Measurements from ENCODE around the gene MPDZ. TPM values are rescaled to one million over a fixed set of nuclear protein-coding genes. Genes with fewer than 3 reads are reported as not detected.

MPDZ gene
- total and polyA plus RNA-seq, 4 donors = 19.3 to 113 (median 62.8) TPM

GRCh38 chr9:13163946-13164345, 115.5 kb downstream of the MPDZ start:
- H3K9me3 ChIP-seq (ENCODE audit: control insufficient read depth, low read length) = no peaks in the 10 kb centered on the region
- ATAC-seq (ENCODE audit: low FRiP score) = no peak
- intact Hi-C loops (cut with DNase I) = no loop called here
- H3K4me3 ChIP-seq (ENCODE audit: low read length in 2 of 2) = no peak overlapping the region
- H3K4me1 ChIP-seq (ENCODE audit: control insufficient read depth in 1 of 2, insufficient read depth in 2 of 2, low read length in 2 of 2) = no peaks in the 10 kb centered on the region
- H3K36me3 ChIP-seq (ENCODE audit: control insufficient read depth in 1 of 2, insufficient read depth in 2 of 2, low read length in 1 of 2) = peaks cover 0 to 4% of the 10 kb centered on the region in 2 donors
- H3K27ac ChIP-seq (ENCODE audit: low read depth in 1 of 2, low read length in 2 of 2) = no peak overlapping the region
- no peaks in the 10 kb centered on the region for H3K27me3 ChIP-seq (ENCODE audit: control insufficient read depth in 1 of 2, insufficient read depth in 2 of 2, low read length in 1 of 2)
- DNase-seq = no peak
- WGBS, 2 donors = 96 to 97% methylated on average over 2 of the region's 2 CpGs

- H3K36me3 ChIP-seq (ENCODE audit: control insufficient read depth in 1 of 2, insufficient read depth in 2 of 2, low read length in 1 of 2) = peaks cover 3 to 4% of the 10 kb centered on the region in 2 donors
- H3K4me3 ChIP-seq (ENCODE audit: low read length in 2 of 2) = no peak overlapping the region
- no peak overlapping the region for H3K27ac ChIP-seq (ENCODE audit: low read depth in 1 of 2, low read length in 2 of 2)
- no peak for DNase-seq
- intact Hi-C loops (cut with DNase I) = no loop called here
- ATAC-seq (ENCODE audit: low FRiP score) = no peak
- WGBS, 2 donors = 78 to 79% methylated on average over 2 of the region's 2 CpGs
- H3K9me3 ChIP-seq (ENCODE audit: control insufficient read depth, low read length) = no peaks in the 10 kb centered on the region
- no peaks in the 10 kb centered on the region for H3K4me1 ChIP-seq (ENCODE audit: control insufficient read depth in 1 of 2, insufficient read depth in 2 of 2, low read length in 2 of 2)
- no peaks in the 10 kb centered on the region for H3K27me3 ChIP-seq (ENCODE audit: control insufficient read depth in 1 of 2, insufficient read depth in 2 of 2, low read length in 1 of 2)
These were observed 116.2 kb downstream of the MPDZ start for GRCh38 chr9:13163287-13163686.

DNA sequence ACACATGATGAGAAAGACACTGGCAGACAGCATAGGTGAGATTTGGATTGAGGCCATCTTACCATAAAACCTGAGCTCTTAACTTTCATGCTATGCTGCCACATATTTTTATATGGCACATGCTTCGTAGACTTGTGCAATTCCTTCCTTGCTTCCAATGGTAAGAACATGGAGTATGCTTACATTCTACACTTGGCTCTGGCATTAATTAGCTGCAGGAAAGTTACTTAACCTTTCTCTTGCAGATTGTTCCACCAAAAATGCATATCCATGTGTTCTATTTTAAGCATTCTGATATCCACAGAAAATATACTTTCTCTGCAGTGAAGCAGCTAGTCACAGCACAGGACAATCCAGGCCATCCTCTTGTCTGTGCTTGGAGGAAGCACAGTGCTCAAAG, 119.4 kb downstream of the MPDZ start:
- DNase-seq (no peak), ATAC-seq (ENCODE audit: low FRiP score) (no peak)
- Histone ChIP-seq H3K4me1 (ENCODE audit: control insufficient read depth in 1 of 2, insufficient read depth in 2 of 2, low read length in 2 of 2) (no peaks in the 10 kb centered on the region), H3K4me3 (ENCODE audit: low read length in 2 of 2) (no peak overlapping the region), H3K9me3 (ENCODE audit: control insufficient read depth, low read length) (no peaks in the 10 kb centered on the region), H3K36me3 (ENCODE audit: control insufficient read depth in 1 of 2, insufficient read depth in 2 of 2, low read length in 1 of 2) (peaks cover 2 to 7% of the 10 kb centered on the region in 2 donors), H3K27me3 (ENCODE audit: control insufficient read depth in 1 of 2, insufficient read depth in 2 of 2, low read length in 1 of 2) (no peaks in the 10 kb centered on the region), H3K27ac (ENCODE audit: low read depth in 1 of 2, low read length in 2 of 2) (no peak overlapping the region)
- intact Hi-C loops (cut with DNase I) = no loop called here
- 93 to 100% methylated on average over 1 of the region's 1 CpG for WGBS, 2 donors

GRCh38 chr9:13158986-13159385, 120.5 kb downstream of the MPDZ start:
- 61 to 91% methylated on average over 3 of the region's 3 CpGs for WGBS, 2 donors
- Histone ChIP-seq H3K4me3 (ENCODE audit: low read length in 2 of 2) (no peak overlapping the region), H3K9me3 (ENCODE audit: control insufficient read depth, low read length) (no peaks in the 10 kb centered on the region), H3K27ac (ENCODE audit: low read depth in 1 of 2, low read length in 2 of 2) (no peak overlapping the region), H3K27me3 (ENCODE audit: control insufficient read depth in 1 of 2, insufficient read depth in 2 of 2, low read length in 1 of 2) (no peaks in the 10 kb centered on the region), H3K36me3 (ENCODE audit: control insufficient read depth in 1 of 2, insufficient read depth in 2 of 2, low read length in 1 of 2) (peaks cover 2 to 7% of the 10 kb centered on the region in 2 donors), H3K4me1 (ENCODE audit: control insufficient read depth in 1 of 2, insufficient read depth in 2 of 2, low read length in 2 of 2) (no peaks in the 10 kb centered on the region)
- intact Hi-C loops (cut with DNase I) = no loop called here
- DNase-seq (no peak), ATAC-seq (ENCODE audit: low FRiP score) (no peak)

- Histone ChIP-seq H3K36me3 (ENCODE audit: control insufficient read depth in 1 of 2, insufficient read depth in 2 of 2, low read length in 1 of 2) (peaks cover 3% of the 10 kb centered on the region in 2 donors), H3K27me3 (ENCODE audit: control insufficient read depth in 1 of 2, insufficient read depth in 2 of 2, low read length in 1 of 2) (no peaks in the 10 kb centered on the region), H3K27ac (ENCODE audit: low read depth in 1 of 2, low read length in 2 of 2) (no peak overlapping the region), H3K4me3 (ENCODE audit: low read length in 2 of 2) (no peak overlapping the region), H3K9me3 (ENCODE audit: control insufficient read depth, low read length) (no peaks in the 10 kb centered on the region), H3K4me1 (ENCODE audit: control insufficient read depth in 1 of 2, insufficient read depth in 2 of 2, low read length in 2 of 2) (peaks cover 0 to 3% of the 10 kb centered on the region in 2 donors)
- intact Hi-C loops (cut with DNase I) = no loop called here
- DNase-seq = no peak
- WGBS, 2 donors = 75 to 76% methylated on average over 1 of the region's 1 CpG
- no peak for ATAC-seq (ENCODE audit: low FRiP score)
These were observed 128.0 kb downstream of the MPDZ start for GRCh38 chr9:13151489-13151888.

DNA sequence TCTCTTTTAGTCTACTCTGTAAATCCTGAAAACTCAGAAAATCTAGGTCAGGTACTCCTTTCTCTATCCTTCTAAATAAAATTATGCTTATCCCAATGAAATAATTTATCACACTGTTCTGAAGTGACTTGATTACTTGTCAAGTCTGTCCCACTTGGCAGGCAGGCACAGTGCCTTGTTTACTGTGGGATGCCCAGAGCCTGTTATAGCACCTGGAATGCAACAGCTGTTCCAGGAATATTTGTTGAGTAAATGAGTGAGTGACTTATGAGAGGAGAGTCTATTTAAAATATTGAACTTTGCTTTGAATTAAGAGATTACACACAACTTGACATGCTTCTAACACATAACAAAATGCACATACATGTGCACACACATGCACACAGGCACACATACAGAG, 130.0 kb downstream of the MPDZ start:
- Histone ChIP-seq H3K36me3 (ENCODE audit: control insufficient read depth in 1 of 2, insufficient read depth in 2 of 2, low read length in 1 of 2) (peaks cover 3% of the 10 kb centered on the region in 2 donors), H3K4me1 (ENCODE audit: control insufficient read depth in 1 of 2, insufficient read depth in 2 of 2, low read length in 2 of 2) (peaks cover 0 to 3% of the 10 kb centered on the region in 2 donors), H3K9me3 (ENCODE audit: control insufficient read depth, low read length) (no peaks in the 10 kb centered on the region), H3K4me3 (ENCODE audit: low read length in 2 of 2) (no peak overlapping the region), H3K27me3 (ENCODE audit: control insufficient read depth in 1 of 2, insufficient read depth in 2 of 2, low read length in 1 of 2) (no peaks in the 10 kb centered on the region), H3K27ac (ENCODE audit: low read depth in 1 of 2, low read length in 2 of 2) (no peak overlapping the region)
- no peak for ATAC-seq (ENCODE audit: low FRiP score)
- no peak for DNase-seq
- intact Hi-C loops (cut with DNase I) = no loop called here

GRCh38 chr9:13146840-13147239, 132.7 kb downstream of the MPDZ start:
- WGBS, 2 donors = 85 to 88% methylated on average over 4 of the region's 4 CpGs
- H3K4me3 ChIP-seq (ENCODE audit: low read length in 2 of 2) = no peak overlapping the region
- H3K4me1 ChIP-seq (ENCODE audit: control insufficient read depth in 1 of 2, insufficient read depth in 2 of 2, low read length in 2 of 2) = peaks cover 0 to 3% of the 10 kb centered on the region in 2 donors
- H3K27ac ChIP-seq (ENCODE audit: low read depth in 1 of 2, low read length in 2 of 2) = no peak overlapping the region
- H3K27me3 ChIP-seq (ENCODE audit: control insufficient read depth in 1 of 2, insufficient read depth in 2 of 2, low read length in 1 of 2) = no peaks in the 10 kb centered on the region
- intact Hi-C loops (cut with DNase I) = no loop called here
- H3K36me3 ChIP-seq (ENCODE audit: control insufficient read depth in 1 of 2, insufficient read depth in 2 of 2, low read length in 1 of 2) = peaks cover 3% of the 10 kb centered on the region in 2 donors
- DNase-seq (no peak), ATAC-seq (ENCODE audit: low FRiP score) (no peak)
- no peaks in the 10 kb centered on the region for H3K9me3 ChIP-seq (ENCODE audit: control insufficient read depth, low read length)

DNA sequence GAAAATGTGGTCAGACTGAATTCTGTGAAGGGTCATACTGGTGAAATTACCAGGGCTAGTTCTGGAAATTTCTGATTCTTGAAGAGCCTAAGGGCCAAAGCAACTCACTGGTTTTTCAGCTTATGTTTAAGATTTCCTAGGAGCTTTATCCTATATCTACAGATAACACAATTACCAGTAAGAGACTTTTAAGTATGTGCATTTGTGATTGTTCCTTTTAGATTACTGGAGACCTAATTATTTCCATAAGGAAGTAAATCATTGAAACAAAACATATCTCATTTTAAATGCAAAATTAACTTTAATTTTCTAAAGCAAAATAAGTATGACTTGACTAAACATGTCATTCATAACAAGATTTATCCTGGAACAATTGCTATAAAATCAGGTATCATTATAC, 134.2 kb downstream of the MPDZ start:
- no peak for DNase-seq
- H3K4me1 ChIP-seq (ENCODE audit: control insufficient read depth in 1 of 2, insufficient read depth in 2 of 2, low read length in 2 of 2) = peaks cover 0 to 3% of the 10 kb centered on the region in 2 donors
- H3K27me3 ChIP-seq (ENCODE audit: control insufficient read depth in 1 of 2, insufficient read depth in 2 of 2, low read length in 1 of 2) = no peaks in the 10 kb centered on the region
- H3K36me3 ChIP-seq (ENCODE audit: control insufficient read depth in 1 of 2, insufficient read depth in 2 of 2, low read length in 1 of 2) = peaks cover 3% of the 10 kb centered on the region in 2 donors
- no peak overlapping the region for H3K4me3 ChIP-seq (ENCODE audit: low read length in 2 of 2)
- intact Hi-C loops (cut with DNase I) = no loop called here
- ATAC-seq (ENCODE audit: low FRiP score) = no peak
- no peak overlapping the region for H3K27ac ChIP-seq (ENCODE audit: low read depth in 1 of 2, low read length in 2 of 2)
- no peaks in the 10 kb centered on the region for H3K9me3 ChIP-seq (ENCODE audit: control insufficient read depth, low read length)

DNA sequence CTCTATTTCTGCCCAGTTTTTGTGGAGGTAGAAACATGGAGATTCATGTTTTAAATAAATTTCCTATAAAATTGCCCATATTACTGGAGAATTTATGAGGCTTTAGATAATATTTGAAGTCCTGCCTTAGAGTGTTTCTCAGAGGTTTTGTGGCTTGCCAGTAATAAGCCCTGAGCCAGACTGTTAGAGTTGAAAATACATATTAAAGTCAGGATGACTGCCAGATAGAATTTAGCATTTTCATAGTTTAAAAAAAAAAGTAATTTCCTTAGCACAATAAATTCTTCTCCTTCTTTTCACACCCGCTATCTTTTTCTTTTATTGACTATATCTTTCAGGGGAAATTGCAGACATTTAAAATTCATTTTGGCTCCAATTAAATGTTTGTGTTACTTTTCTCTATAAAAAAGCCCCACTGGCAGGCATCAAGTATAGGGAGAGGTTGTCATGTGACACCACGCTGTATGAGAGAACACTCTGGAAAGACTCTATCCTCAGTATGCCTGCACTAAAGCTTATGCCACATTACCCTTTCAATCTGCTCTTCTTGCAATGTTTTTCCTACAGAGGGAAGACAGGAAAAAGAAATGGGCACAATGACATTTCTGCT, 135.2 kb downstream of the MPDZ start:
- no peaks in the 10 kb centered on the region for H3K36me3 ChIP-seq (ENCODE audit: control insufficient read depth in 1 of 2, insufficient read depth in 2 of 2, low read length in 1 of 2)
- DNase-seq = no peak
- ATAC-seq (ENCODE audit: low FRiP score) = no peak
- H3K27me3 ChIP-seq (ENCODE audit: control insufficient read depth in 1 of 2, insufficient read depth in 2 of 2, low read length in 1 of 2) = no peaks in the 10 kb centered on the region
- H3K4me1 ChIP-seq (ENCODE audit: control insufficient read depth in 1 of 2, insufficient read depth in 2 of 2, low read length in 2 of 2) = peaks cover 0 to 3% of the 10 kb centered on the region in 2 donors
- intact Hi-C loops (cut with DNase I) = no loop called here
- 7 to 9% methylated on average over 2 of the region's 2 CpGs for WGBS, 2 donors
- H3K9me3 ChIP-seq (ENCODE audit: control insufficient read depth, low read length) = no peaks in the 10 kb centered on the region
- no peak overlapping the region for H3K27ac ChIP-seq (ENCODE audit: low read depth in 1 of 2, low read length in 2 of 2)
- H3K4me3 ChIP-seq (ENCODE audit: low read length in 2 of 2) = no peak overlapping the region

Measured in aorta (tissue), 5 donors.